HG03342 (cell line): ENCODE results near the gene SLC22A5.
A peak's percentile ranks its signal among the peaks of the same experiment; 100 is the strongest.

ENCODE experiments used
- ATAC-seq: cut with Tn5 transposase; IDR thresholded peaks from one replicate; pipeline ENCODE4 v1.9.1; 2021; ENCODE audit warnings: mild to moderate bottlenecking, moderate library complexity; ENCODE audit not compliant: unreplicated experiment

Gene SLC22A5

GRCh38 chr5:132365213-132365612 lies 4.3 kb upstream of the SLC22A5 start:
- no peak for ATAC-seq

GRCh38 chr5:132368186-132368585 lies 1.3 kb upstream of the SLC22A5 start:
- ATAC-seq: no peak

DNA sequence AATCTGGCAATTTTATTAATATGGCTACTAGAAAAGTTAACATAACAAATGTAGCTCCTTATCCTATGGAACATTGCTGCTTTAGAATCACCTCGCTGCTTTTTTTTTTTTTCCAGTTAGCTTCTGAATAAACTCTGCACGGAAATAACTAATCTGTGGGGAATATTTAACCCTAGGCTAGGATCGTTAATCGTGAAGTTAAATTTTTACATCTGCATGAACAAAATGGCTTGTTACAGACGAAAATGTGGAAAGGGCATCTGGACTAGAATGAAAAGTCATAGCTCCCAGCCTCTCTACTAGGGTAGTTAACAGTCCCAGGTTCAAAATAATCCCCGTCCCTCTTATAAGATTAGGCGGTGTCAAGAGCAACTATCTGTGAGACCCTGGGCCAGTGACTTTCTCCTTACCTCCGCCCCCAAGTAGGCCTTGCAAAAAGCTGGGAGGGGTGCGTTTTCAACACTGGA lies 470 bp upstream of the SLC22A5 start:
- ATAC-seq: no peak

DNA sequence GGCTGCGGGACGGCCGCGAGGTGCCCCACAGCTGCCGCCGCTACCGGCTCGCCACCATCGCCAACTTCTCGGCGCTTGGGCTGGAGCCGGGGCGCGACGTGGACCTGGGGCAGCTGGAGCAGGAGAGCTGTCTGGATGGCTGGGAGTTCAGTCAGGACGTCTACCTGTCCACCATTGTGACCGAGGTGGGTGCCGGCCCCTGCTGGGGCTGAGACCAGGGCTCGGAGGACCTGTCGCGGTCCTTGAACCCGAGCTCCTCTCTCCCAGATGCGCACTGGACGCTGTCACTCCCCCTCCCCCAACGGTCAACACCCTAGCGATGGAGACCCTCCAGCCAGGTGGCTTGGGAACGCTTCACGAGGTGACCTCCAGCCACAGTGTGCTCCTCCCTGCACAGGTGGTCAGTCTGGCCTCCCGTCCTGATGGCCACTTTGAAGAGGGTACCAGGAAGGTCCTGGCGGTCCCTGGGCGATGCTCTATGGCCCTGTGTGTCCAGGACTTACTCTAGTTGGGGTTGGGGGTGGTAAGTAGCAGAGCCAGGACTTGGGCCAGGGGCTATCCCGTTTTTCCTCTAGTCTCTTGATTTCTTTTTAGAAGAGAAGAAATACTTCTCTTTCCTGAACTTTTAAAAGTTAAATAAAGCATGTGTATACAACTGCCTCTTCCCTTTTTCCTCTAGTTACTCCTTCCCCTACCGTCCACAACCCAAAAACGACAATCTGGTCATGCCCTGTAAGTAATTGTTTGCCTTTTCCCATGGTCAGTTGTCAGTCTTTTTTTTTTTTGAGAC lies 866 bp downstream of the SLC22A5 start:
- peak; percentile 10 for ATAC-seq

- no peak for ATAC-seq
Measured at GRCh38 chr5:132370971-132371602, 1.6 kb downstream of the SLC22A5 start.

GRCh38 chr5:132371603-132371994 lies 2.1 kb downstream of the SLC22A5 start:
- no peak for ATAC-seq

GRCh38 chr5:132372127-132372526 lies 2.6 kb downstream of the SLC22A5 start:
- no peak for ATAC-seq

- no peak for ATAC-seq
Measured at GRCh38 chr5:132372542-132372941, 3.0 kb downstream of the SLC22A5 start.

GRCh38 chr5:132375957-132376356 lies 6.4 kb downstream of the SLC22A5 start:
- no peak for ATAC-seq

GRCh38 chr5:132376694-132377641 lies 7.5 kb downstream of the SLC22A5 start:
- no peak for ATAC-seq

DNA sequence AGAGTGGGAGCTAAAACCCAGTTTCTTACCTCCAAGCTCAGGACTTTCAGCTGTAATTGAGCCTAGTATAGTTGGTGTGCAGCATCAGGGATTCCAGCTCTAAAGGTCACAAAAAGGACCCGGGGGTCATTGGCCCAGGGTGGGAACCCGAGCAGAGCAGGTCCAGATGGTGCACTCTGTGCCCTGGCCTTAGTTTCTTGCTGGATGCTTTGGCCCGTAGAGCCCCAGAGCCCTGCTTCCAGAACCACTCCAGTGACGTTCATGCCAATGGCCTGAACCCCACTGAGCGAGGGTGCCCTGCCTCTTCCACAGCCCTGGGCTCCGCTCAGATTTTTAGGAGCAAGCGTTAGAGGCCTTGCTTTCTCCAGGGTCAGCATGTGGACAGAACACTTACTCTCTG lies 8.2 kb downstream of the SLC22A5 start:
- no peak for ATAC-seq

DNA sequence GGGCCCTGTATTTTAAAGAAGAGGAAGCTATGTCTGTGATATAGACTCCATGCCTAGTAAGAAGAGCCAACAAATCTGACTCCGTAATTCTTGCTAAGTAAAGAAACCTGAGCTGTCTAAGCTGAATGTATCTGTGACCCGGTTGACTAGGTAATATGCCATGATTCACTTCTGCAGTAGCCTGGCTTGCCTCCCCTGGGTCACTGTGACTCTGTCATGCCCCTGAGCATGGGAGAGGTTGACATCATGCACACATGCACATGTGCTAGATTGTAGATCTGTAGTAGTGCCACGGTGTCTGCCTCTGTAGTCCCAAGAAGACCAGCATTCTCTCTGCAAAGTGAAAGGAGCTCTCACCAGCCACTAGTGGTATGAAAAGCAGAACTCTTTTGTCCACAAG lies 9.1 kb downstream of the SLC22A5 start:
- no peak for ATAC-seq

- ATAC-seq: no peak
Measured at GRCh38 chr5:132380047-132380446, 10.5 kb downstream of the SLC22A5 start.

DNA sequence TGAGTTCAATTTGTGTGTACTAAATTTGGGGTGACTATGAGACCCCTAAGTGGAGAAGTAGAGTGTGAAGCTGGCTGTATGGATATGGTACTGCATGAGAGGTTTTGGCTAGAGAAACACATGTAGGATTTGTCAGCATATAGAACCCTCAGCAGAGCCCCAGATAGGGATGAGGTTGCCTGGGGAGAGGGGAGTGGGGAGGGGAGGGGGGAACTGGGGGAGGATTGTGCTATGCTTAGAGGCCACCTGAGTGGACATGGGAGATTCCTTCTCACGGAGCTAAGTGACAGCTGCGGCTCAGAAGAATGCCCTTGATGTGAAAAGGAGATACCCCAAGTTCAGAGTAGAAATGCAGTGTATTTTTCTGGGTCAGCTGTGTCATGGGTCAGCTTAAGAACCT lies 11.2 kb downstream of the SLC22A5 start:
- ATAC-seq: no peak

DNA sequence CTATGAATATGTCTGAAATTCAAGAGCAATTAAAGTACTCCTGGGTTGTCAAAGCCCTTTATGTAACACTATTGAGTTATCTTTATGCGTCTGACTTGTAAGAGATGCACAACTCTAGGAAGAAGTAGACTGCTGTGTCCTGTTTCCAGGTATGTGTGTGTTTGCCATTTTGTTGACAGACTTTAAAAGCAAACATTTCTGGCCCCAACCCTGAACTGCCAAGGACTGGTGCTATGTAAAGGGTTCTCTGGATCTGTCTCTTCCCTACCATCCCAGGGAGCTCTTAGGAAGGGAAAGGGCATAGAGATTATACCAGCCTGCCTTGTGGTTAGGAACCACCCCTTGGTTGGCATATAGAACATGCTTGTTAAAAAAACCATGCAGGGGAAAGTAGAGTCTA lies 12.1 kb downstream of the SLC22A5 start:
- ATAC-seq: no peak

DNA sequence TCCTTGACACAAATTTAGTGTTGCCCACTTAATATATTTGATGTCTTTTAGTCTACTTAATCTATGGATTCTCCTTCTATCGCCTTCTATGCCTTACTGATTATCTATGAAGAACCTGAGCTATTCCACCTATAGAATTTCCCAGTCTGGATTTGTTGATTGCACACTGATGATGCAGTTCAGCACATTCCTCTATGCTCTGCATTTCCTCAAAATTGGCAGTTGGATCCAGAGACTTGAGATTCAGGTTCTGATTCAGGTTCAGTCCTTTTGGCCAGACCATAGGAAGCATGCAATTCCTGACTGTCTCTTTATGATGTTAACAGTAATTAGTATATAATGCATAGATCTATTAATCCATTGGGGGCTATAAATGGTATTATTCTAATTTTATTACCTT lies 13.8 kb downstream of the SLC22A5 start:
- no peak for ATAC-seq

- no peak for ATAC-seq
Measured at GRCh38 chr5:132383984-132384383, 14.5 kb downstream of the SLC22A5 start.

DNA sequence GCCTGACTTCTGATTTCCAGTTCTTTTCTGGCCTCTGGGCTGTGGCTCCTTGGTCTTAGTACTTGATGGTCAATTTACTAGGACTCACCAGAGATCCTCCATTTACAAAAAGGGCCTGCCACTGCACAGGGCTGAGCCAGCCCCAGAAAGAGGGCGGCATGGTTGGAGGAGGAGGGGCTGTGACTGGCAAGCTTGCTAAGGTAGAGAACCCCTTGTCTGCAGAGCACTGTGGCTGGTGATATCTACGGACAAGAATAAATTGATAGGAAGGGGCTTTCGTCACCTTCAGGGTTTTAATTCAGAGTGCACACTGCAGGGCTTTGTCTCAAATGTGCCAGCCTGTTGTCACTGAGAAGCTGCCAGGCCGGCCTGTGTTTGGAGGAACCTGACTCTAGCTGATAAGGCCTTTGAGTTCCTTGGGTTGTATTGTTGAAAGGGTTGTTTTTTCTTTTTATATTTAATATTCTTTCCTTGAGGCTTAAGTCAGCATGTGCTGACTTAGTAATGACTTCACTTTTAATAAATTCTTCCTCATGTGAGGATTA lies 15.1 kb downstream of the SLC22A5 start:
- no peak for ATAC-seq

DNA sequence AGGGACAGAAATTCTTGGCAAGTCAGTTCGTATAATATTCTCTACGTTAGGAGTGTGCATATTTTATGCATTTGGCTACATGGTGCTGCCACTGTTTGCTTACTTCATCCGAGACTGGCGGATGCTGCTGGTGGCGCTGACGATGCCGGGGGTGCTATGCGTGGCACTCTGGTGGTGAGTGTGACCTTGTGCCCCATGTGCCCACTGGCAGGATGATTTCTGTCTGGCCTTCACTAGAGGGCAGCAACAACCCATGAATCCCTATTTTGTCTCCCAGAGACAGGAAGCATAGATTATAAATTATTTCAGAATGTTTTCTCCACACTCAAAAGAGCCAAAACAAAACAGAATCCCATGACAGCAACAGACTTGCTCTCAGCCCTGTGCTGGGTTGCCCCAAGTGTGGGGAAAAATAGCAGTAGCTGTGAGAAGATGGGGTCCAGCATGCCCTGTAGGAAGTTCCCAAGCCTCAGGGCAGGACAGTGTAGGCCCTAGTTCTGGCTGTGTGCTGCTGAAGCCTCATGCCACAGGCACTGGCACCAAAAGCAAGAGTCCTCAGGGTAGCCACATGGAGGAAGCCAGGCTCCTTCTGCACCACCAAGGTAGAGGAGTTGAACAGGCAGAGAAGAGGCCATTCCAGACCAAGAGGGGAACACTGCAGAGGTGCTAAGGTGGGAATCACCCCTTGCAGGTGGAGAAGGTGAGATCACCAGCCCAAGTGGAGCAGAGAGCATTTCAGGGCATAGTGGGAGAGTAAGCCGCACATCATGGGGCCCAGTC lies 16.0 kb downstream of the SLC22A5 start:
- no peak for ATAC-seq

DNA sequence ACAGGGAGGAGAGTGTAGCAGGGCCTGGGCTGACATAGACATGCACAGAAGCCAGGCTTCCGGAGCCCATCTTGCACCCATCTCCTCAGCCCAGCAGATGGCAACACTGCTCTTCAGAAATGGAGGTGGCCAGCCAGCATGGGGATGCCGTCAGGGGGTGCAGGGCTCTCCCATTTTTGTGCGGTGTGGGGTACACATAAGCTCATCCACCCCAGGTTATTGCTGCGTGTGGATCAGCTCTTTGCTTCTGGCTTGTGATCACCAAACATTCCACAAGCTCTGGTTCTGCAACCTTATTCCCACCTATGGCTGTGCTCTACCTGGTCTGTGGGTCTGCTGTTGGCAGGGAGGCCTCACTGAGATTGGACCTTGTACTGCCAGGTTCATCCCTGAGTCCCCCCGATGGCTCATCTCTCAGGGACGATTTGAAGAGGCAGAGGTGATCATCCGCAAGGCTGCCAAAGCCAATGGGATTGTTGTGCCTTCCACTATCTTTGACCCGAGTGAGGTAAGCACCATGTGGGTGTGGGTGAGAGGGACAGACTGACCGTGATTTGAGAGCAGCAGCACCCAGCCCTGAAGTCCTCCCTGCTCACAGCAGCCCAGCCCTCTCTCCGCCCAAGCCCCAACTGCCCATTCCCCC lies 17.3 kb downstream of the SLC22A5 start:
- ATAC-seq: peak; percentile 85
